H1 (cell line): Measurements from ENCODE around the gene IZUMO4. TPM values are rescaled to one million over a fixed set of nuclear protein-coding genes. Genes with fewer than 3 reads are reported as not detected.

Source experiments
- CTCF ChIA-PET: fragments of 300-600 bp; sonication (Branson Sonifier 250); formaldehyde crosslinking; loops from one replicate; lab custom pipeline; 2021; ENCODE audit not compliant: partially characterized antibody; lab: Charles Lee
- POLR2A ChIA-PET: fragments of 300-600 bp; sonication (Branson Sonifier 250); formaldehyde crosslinking; loops from one replicate; lab custom pipeline; 2021; ENCODE audit warnings: inconsistent platforms; ENCODE audit not compliant: partially characterized antibody; lab: Charles Lee
- DNase-seq, 2 experiments: peaks; one replicate each; pipeline versions ENCODE4 v3.0.0 to v3.0.0-alpha.2; 2010 to 2022; ENCODE audit warnings: low spot score in 2 of 2, low read depth in 1 of 2, mixed read lengths in 1 of 2
- FAIRE-seq: peaks from 2 replicates; lab custom pipeline; 2011; peaks lifted over from hg19 to GRCh38; lab: Jason Lieb, UNC
- H2AFZ ChIP-seq: 2 replicates; pipeline ENCODE4 v1.8.1; 2012; ENCODE audit warnings: low read length, inconsistent platforms
- H2AK5ac ChIP-seq: 2 replicates; pipeline ENCODE4 v1.6.1; 2013; ENCODE audit warnings: low read depth, low read length
- H2BK120ac ChIP-seq: replicated peaks from 2 replicates; pipeline ENCODE3; 2013; ENCODE audit warnings: low read depth, low read length, inconsistent platforms
- H2BK12ac ChIP-seq: 2 replicates; pipeline ENCODE4 v1.6.1; 2013; ENCODE audit warnings: low read depth, low read length
- H2BK15ac ChIP-seq: 2 replicates; pipeline ENCODE4 v1.6.1; 2013; ENCODE audit warnings: low read length
- H2BK20ac ChIP-seq: 2 replicates; pipeline ENCODE4 v1.6.1; 2013; ENCODE audit warnings: low read length
- H2BK5ac ChIP-seq: 2 replicates; pipeline ENCODE4 v1.6.1; 2013; ENCODE audit warnings: low read depth, low read length
- H3K14ac ChIP-seq: 2 replicates; pipeline ENCODE4 v1.6.1; 2013; ENCODE audit warnings: inconsistent platforms; ENCODE audit not compliant: insufficient read length
- H3K18ac ChIP-seq: 2 replicates; pipeline ENCODE4 v1.6.1; 2013; ENCODE audit warnings: low read length; ENCODE audit errors: extremely low read depth
- H3K23ac ChIP-seq: 2 replicates; pipeline ENCODE4 v1.6.1; 2013; ENCODE audit warnings: inconsistent platforms; ENCODE audit not compliant: insufficient read length
- H3K23me2 ChIP-seq: 2 replicates; pipeline ENCODE4 v1.6.1; 2013; ENCODE audit warnings: low read depth, low read length
- H3K27ac ChIP-seq: 2 replicates; pipeline ENCODE4 v1.6.1; 2011; ENCODE audit warnings: low read depth, low read length, inconsistent platforms
- H3K27me3 ChIP-seq, 4 experiments: replicated peaks in 1 of 4; 1 replicate in 1 of 4; 2 replicates in 3 of 4; pipeline versions ENCODE4 v1.6.1 to v1.8.1; 2011 to 2013; ENCODE audit warnings: low read length in 3 of 4, mild to moderate bottlenecking in 3 of 4, inconsistent platforms in 2 of 4, mixed read lengths in 2 of 4, moderate library complexity in 1 of 4; ENCODE audit not compliant: control insufficient read depth in 3 of 4, insufficient read depth in 3 of 4; ENCODE audit errors: extremely low read depth in 1 of 4
- H3K36me3 ChIP-seq, 4 experiments: 2 replicates each; pipeline versions ENCODE4 v1.6.1 to v1.8.1; 2011 to 2013; ENCODE audit warnings: mild to moderate bottlenecking in 4 of 4, low read length in 3 of 4, moderate library complexity in 2 of 4, control low read depth in 1 of 4, inconsistent platforms in 1 of 4; ENCODE audit not compliant: insufficient read depth in 4 of 4, control insufficient read depth in 2 of 4
- H3K4ac ChIP-seq: replicated peaks from 2 replicates; pipeline ENCODE3; 2013; ENCODE audit warnings: low read length, low read depth, mixed read lengths, inconsistent platforms; ENCODE audit not compliant: insufficient read length
- H3K4me1 ChIP-seq, 4 experiments: replicated peaks in 1 of 4; 1 replicate in 1 of 4; 2 replicates in 3 of 4; pipeline versions ENCODE4 v1.6.1 to v1.8.1; 2011 to 2013; ENCODE audit warnings: low read length in 3 of 4, inconsistent platforms in 2 of 4, mixed read lengths in 1 of 4; ENCODE audit not compliant: insufficient read depth in 4 of 4, control insufficient read depth in 3 of 4
- H3K4me2 ChIP-seq, 2 experiments: 2 replicates each; pipeline versions ENCODE4 v1.6.1 to v1.8.1; 2011 to 2013; ENCODE audit warnings: low read depth in 2 of 2, low read length in 2 of 2, control low read depth in 1 of 2, inconsistent platforms in 1 of 2, mild to moderate bottlenecking in 1 of 2; ENCODE audit not compliant: insufficient read depth in 1 of 2
- H3K4me3 ChIP-seq, 4 experiments: fragments of 200-600, 300-600 bp in 1 of 4; sonication (generic), shearing (Covaris generic), sonication (Bioruptor Twin) in 1 of 4; 2 replicates each; pipeline versions ENCODE4 v1.5.1 to v1.8.1; 2011 to 2016; ENCODE audit warnings: low read length in 4 of 4, low read depth in 3 of 4, control low read depth in 2 of 4, inconsistent platforms in 2 of 4, mild to moderate bottlenecking in 2 of 4, mixed read lengths in 1 of 4, moderate library complexity in 1 of 4; ENCODE audit not compliant: insufficient read depth in 2 of 4; ENCODE audit errors: extremely low read depth in 1 of 4
- H3K56ac ChIP-seq: replicated peaks from 2 replicates; pipeline ENCODE3; 2013; ENCODE audit warnings: low read depth, mild to moderate bottlenecking, mixed read lengths, low read length, inconsistent platforms; ENCODE audit not compliant: insufficient read length
- H3K79me1 ChIP-seq: 2 replicates; pipeline ENCODE4 v1.6.1; 2013; ENCODE audit warnings: low read depth, low read length, control low read depth
- H3K79me2 ChIP-seq, 2 experiments: 2 replicates each; pipeline versions ENCODE4 v1.6.1 to v1.8.1; 2012 to 2013; ENCODE audit warnings: low read length in 2 of 2, mild to moderate bottlenecking in 2 of 2, inconsistent platforms in 1 of 2; ENCODE audit not compliant: insufficient read depth in 2 of 2, control insufficient read depth in 1 of 2
- H3K9ac ChIP-seq, 4 experiments: replicated peaks in 1 of 4; 1 replicate in 1 of 4; 2 replicates in 3 of 4; pipeline versions ENCODE4 v1.6.1 to v1.8.1; 2011 to 2013; ENCODE audit warnings: low read depth in 3 of 4, low read length in 3 of 4, control low read depth in 2 of 4, mild to moderate bottlenecking in 2 of 4, moderate library complexity in 2 of 4, inconsistent platforms in 1 of 4; ENCODE audit errors: extremely low read depth in 1 of 4
- H3K9me3 ChIP-seq, 2 experiments: 2 replicates each; pipeline versions ENCODE4 v1.6.1 to v1.8.1; 2012 to 2013; ENCODE audit warnings: mild to moderate bottlenecking in 2 of 2, moderate library complexity in 2 of 2, control low read depth in 1 of 2, inconsistent platforms in 1 of 2, low read depth in 1 of 2, low read length in 1 of 2, mixed read lengths in 1 of 2; ENCODE audit not compliant: insufficient read depth in 2 of 2
- H4K20me1 ChIP-seq, 2 experiments: replicated peaks in 1 of 2; 2 replicates each; pipeline versions ENCODE3 to v1.8.1; 2011 to 2013; ENCODE audit warnings: inconsistent platforms in 2 of 2, low read length in 2 of 2, mild to moderate bottlenecking in 1 of 2; ENCODE audit not compliant: insufficient read depth in 2 of 2, control insufficient read depth in 1 of 2
- H4K5ac ChIP-seq: 2 replicates; pipeline ENCODE4 v1.6.1; 2013; ENCODE audit warnings: low read length, low read depth, mixed read lengths, inconsistent platforms; ENCODE audit not compliant: insufficient read length
- H4K8ac ChIP-seq: 2 replicates; pipeline ENCODE4 v1.8.0; 2013; ENCODE audit warnings: mild to moderate bottlenecking, moderate library complexity, low read length, inconsistent platforms; ENCODE audit not compliant: insufficient read depth; ENCODE audit errors: extremely low read depth
- H4K91ac ChIP-seq: replicated peaks from 2 replicates; pipeline ENCODE3; 2013; ENCODE audit warnings: low read length, mixed read lengths, inconsistent platforms; ENCODE audit not compliant: insufficient read length
- ASH2L ChIP-seq: fragments of 200-600, 300-600 bp; sonication (generic); IDR thresholded peaks from one replicate; pipeline ENCODE4 v1.7.1; 2017; ENCODE audit warnings: low read length
- TEAD4 ChIP-seq: IDR thresholded peaks from 2 replicates; pipeline ENCODE4 v1.6.1; 2012; ENCODE audit warnings: low read depth, low read length, inconsistent platforms, mixed read lengths
- WGBS, 2 experiments: shearing (Covaris generic) in 1 of 2; methylation state at CpG; one replicate each; pipeline versions ENCODE4 v1.1.6 to v1.1.7; 2013 to 2015; ENCODE audit warnings: low lambda C conversion rate in 2 of 2, mixed read lengths in 2 of 2, inconsistent platforms in 1 of 2, low coverage in 1 of 2, missing lambda C conversion rate in 1 of 2; ENCODE audit not compliant: insufficient replicate concordance in 2 of 2, insufficient coverage in 1 of 2, insufficient read length in 1 of 2; ENCODE audit errors: extremely low coverage in 1 of 2, missing lambda C conversion rate in 1 of 2; 5-methylcytosine and 5-hydroxymethylcytosine counted together
- polyA plus RNA-seq, 7 experiments: library from polyadenylated mRNA; depleted of rRNA in 3 of 7; stranded (reverse) in 5 of 7; unstranded in 2 of 7; fragments of >200 nt in 5 of 7; fragments of 200-250 nt in 2 of 7; gene quantifications; 1 replicate in 5 of 7; 2 replicates in 1 of 7; 4 replicates in 1 of 7; pipeline versions ENCODE4 v1.2.1 to v1.2.3, GENCODE V29; 2011 to 2013; ENCODE audit warnings: missing spikeins in 2 of 7, mixed read lengths in 2 of 7
- total RNA-seq: library from RNA; stranded (reverse); fragmentation: NEBNext Ultra II Directional; extraction: Animal tissue kit (Norgen Biotek cat#: 25700); gene quantifications from 2 replicates; pipeline ENCODE4 v1.2.1, GENCODE V29; 2021

The IZUMO4 gene
- total and polyA plus RNA-seq, 2 of the 8 experiments (the other 6 are each of a cell fraction or from before 2014, with no cell fraction given), result 1.8 to 1.9 TPM

DNA sequence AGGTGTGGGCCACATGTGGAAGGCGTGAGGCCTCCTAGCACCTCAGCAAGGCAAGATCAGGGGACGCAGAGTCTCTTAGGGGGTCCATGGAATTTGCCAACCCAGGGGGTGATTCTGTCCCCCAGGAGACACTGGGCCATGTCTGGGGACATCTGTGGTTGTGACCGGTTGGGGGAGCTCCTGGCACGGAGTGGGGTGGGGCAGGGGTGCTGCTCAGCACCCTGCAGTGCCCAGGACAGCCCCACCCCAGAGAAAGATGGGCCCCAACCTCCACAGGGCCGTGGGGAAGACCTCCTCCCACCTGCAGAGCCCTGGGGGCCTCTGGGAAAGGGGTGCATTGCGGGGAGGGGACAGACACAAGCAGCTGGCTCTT lies 49.7 kb upstream of the IZUMO4 start:
- Histone ChIP-seq H3K23me2 (peaks cover 4% of the 10 kb centered on the region; the same call in 1 of the 2 replicates), H4K5ac (no peak overlapping the region), H3K9me3 (no peaks in the 10 kb centered on the region), H3K4me1 (peaks cover 0 to 23% (median 16%) of the 10 kb centered on the region in 4 experiments; a peak in 5 of 7 replicates), H3K4me3 (no peak overlapping the region), H2AFZ (no peak overlapping the region), H2BK20ac (no peak overlapping the region), H2AK5ac (no peak overlapping the region), H4K8ac (no peak overlapping the region), H3K79me1 (peaks cover 23% of the 10 kb centered on the region), H2BK15ac (no peak overlapping the region), H2BK120ac (no peak overlapping the region), H4K20me1 (peaks cover 21 to 49% of the 10 kb centered on the region in 2 experiments), H3K23ac (no peak overlapping the region), H3K4me2 (no peak overlapping the region), H3K79me2 (peaks cover 9 to 29% of the 10 kb centered on the region in 2 experiments; a peak in 2 of 4 replicates), H3K27ac (no peak overlapping the region), H2BK5ac (0 out of 2 replicates have a peak overlapping the region, but pooled peaks have one; percentile 60), H3K27me3 (no peaks in the 10 kb centered on the region), H3K36me3 (peaks cover 0 to 13% (median 8%) of the 10 kb centered on the region in 4 experiments; a peak in 5 of 8 replicates), H4K91ac (no peak overlapping the region), H3K56ac (no peak overlapping the region), H2BK12ac (no peak overlapping the region), H3K14ac (no peak overlapping the region), H3K4ac (no peak overlapping the region), H3K18ac (no peak overlapping the region), H3K9ac (no peak overlapping the region)
- 92% methylated on average over 6 of the region's 6 CpGs; no CpG with 5 or more reads in 1 of the 2 experiments for WGBS, 2 experiments
- TF ChIP-seq TEAD4 (no peak), ASH2L (no peak)
- ChIA-PET POLR2A (interaction anchor here (1.0 to 22.2 kb wide), 5 partner anchors 9 to 28 kb away, joined by 3 to 524 read pairs (median 7); no protein-coding TSS in a partner anchor), CTCF (interaction anchor here (0.7 to 1.1 kb wide), 3 partner anchors 22 to 27 kb away, joined by 3 read pairs; no protein-coding TSS in a partner anchor)
- FAIRE-seq (no peak), DNase-seq (no peak)
